ENCODE measurements around the gene AKR7A2. TPM values are rescaled to one million over a fixed set of nuclear protein-coding genes. Genes with fewer than 3 reads are reported as not detected.
A peak's percentile ranks its signal among the peaks of the same experiment; 100 is the strongest.
"Not testable (repeated sequence)": the region's sequence is repeated elsewhere in the genome, so short reads cannot be mapped to it uniquely, and the experiment has no call there.

Gene AKR7A2
- total RNA-seq, 1 donor from 2014 or later = 104 TPM

GRCh38 chr1:19307794-19308508 lies 4.0 kb downstream of the AKR7A2 start:
- DNase-seq (ENCODE audit: low spot score) = no peak

DNA sequence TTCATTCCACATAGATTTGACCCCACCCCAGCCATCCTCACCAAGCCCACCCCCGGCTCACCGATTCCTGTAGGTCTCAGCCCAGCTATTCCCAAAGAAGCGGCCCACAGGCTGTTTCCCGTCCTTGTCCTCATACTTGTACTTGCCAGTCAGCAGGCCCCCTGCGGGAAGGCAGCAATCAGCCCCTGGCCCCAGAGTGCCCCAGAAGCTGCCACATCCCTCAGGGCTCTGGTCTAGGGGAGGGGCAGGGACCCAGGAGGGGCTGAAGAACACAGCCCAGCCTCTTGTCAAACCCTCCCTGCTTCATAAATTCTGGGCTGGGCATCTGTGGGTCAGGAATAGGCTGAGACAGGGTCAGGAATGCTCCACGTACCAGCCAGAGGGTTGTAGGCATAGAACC lies 5.0 kb downstream of the AKR7A2 start:
- no peak for DNase-seq (ENCODE audit: low spot score)

DNA sequence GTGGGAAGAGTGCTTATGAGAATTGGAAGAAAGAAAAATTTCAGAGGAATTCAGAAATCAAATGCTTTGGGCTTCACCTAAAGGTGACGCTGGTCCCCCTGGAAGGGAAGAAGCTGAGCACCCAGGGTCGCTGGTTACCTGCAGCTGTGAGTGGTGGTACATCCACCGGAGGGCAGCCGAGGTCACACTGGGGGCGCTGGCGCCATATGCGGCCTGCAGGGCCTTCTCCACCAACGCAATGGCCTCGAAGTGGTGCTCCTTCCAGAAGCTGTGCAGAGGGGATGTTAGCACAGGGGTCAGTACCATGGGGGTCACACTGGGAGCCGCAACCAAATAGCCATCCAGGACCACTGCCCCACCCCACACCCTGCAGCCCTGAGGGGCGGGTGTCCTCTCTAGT lies 6.1 kb downstream of the AKR7A2 start:
- DNase-seq (ENCODE audit: low spot score) = no peak

DNA sequence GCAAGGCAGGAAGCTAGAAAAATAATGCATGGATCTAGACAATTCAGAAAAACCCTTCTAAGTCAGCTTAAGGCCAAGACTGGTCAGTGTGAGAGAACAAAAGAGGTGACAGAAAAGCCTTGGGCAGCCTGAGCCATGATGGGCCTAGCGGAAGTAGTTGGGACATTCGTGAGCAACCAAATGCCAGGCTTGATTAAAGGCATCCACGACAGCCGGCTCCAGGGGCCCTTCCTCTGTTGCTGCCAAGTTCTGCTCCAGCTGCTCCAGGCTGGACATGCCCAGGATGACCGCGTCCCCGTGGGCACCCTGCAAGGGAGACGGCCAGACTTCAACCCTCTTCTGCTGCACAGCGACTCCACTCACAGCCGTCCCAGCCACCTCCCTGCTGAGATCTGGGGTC lies 7.9 kb downstream of the AKR7A2 start:
- DNase-seq (ENCODE audit: low spot score) = not testable (repeated sequence)

GRCh38 chr1:19300211-19300610 lies 11.7 kb downstream of the AKR7A2 start:
- no peak for DNase-seq (ENCODE audit: low spot score)

- no peak for DNase-seq (ENCODE audit: low spot score)
Observed at GRCh38 chr1:19294638-19295037, 17.3 kb downstream of the AKR7A2 start.

- no peak for DNase-seq (ENCODE audit: low spot score)
Observed at GRCh38 chr1:19289244-19289643, 22.7 kb downstream of the AKR7A2 start.

DNA sequence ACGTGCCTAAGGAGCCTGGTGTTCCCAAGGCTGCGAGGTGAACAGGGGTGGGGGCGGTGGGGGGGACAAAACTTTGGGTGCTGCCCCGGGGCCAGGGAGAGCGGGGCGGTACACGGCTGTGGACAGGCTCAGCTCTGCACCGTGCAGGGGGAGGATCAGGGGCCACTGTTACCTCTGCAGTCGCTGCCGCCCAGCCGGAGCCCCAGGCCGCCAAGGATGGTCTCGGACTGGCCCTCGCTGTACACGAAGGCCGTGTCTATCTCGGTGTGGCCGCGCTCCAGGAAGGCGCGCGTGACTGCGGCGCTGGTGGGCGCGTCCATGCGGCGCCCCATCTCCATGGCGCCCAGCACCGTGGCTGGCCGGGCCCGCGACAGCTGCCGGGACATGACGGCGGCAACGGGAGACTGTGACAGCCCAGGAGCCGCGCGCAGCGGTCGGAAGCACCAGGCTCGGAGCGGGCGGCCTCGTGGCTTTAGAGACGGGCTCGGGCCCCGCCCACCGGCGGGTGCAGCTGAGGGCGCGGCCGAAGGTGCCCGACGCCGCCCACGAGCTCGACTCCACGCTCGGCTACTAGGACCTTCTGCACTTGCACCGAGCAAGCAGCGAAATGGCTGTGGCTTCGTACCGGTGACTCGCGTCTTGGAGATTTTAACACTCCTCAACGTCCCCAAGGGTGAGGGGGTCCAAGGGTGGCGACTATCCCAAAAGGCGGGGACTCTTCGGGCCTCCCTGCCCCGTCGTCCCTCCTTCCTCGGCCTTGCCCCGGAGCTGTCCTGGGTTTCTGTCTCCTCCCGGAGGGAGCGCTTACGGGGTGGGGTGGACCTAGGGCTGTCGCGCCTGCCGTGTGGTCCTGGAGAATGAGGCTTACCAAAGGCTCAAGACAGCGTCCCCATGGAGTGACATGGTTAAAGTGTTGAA lies 23.4 kb downstream of the AKR7A2 start, which contains the start of gene AKR7A3:
Gene AKR7A3, minus strand, starts transcription at position 447 of the 918 bp plus-strand sequence. Its CDS starts 61 bp downstream, at position 386.
- DNase-seq (ENCODE audit: low spot score) = peak; percentile 84

DNA sequence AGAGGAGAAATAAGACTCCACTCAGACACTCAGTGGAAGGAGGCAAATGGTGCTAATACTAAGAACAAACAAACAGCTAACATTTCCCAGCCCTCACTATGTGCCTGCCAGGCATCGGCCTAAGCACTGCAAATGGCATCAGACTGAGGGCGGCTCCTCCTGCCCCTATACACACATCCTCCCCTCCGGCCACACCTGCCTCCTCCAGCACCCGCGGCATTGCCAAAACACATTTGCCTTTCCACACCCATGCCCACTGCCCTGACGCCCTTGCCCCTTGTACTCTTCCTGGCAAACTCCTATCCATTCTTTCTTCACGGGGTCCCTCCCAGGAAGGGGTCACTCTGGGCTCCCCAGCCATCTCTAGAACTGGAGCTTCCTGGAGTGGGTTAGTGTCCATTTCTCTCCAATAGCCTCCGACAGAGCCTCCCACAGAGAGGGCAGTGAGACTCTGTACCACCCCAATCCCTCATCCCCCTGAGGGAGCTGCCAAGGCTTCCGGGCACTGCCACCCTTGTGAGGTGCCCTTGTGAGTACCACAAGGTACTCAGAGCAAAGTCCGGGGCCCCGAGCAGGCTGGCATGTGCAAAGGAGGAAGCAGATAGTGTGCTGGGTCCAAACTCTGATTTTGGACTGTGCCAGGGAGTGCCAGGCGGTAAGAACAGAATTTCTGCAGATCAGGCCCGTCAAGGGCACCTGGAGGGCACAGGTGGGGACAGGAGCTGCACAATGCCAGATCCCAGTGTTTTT lies 24.3 kb downstream of the AKR7A2 start:
- DNase-seq (ENCODE audit: low spot score) = peak; percentile 80

GRCh38 chr1:19285807-19286206 lies 26.1 kb downstream of the AKR7A2 start:
- not testable (repeated sequence) for DNase-seq (ENCODE audit: low spot score)

GRCh38 chr1:19285366-19285765 lies 26.6 kb downstream of the AKR7A2 start:
- peak; percentile 51 for DNase-seq (ENCODE audit: low spot score)

DNA sequence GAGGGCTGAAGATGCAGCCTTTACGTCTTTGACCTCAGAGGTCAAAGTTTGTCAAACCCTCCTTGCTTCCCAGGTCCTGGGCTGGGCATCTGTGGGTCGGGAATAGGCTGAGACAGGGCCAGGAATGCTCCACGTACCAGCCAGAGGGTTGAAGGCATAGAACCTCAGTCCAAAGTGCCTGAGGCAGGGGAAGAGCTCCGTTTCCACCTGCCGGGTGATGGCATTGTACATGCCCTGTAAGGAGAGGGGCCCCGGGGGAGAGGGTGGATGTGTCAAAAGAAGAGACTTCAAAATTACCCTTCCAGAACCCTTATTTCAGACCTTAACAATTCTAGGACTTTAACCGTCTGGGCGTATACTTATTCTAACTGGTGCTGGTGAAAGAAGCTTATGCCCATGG lies 27.1 kb downstream of the AKR7A2 start:
- no peak for DNase-seq (ENCODE audit: low spot score)

DNA sequence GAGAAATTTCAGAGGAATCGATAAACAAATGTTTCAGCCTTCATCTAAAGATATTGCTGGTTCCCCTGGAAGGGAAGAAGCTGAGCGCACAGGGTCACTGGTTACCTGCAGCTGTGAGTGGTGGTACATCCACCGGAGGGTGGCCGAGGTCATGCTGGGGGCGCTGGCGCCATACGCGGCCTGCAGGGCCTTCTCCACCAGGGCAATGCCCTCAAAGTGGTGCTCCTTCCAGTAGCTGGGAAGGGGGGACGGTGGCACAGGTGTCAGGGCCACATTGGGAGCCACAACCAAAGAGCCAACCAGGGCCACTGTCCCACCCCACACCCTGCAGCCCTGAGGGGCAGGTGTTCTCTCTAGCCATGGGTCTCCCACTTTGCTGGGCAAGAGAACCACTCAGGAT lies 28.1 kb downstream of the AKR7A2 start:
- DNase-seq (ENCODE audit: low spot score) = no peak

- DNase-seq (ENCODE audit: low spot score) = no peak
Observed at GRCh38 chr1:19274636-19275035, 37.3 kb downstream of the AKR7A2 start.

DNA sequence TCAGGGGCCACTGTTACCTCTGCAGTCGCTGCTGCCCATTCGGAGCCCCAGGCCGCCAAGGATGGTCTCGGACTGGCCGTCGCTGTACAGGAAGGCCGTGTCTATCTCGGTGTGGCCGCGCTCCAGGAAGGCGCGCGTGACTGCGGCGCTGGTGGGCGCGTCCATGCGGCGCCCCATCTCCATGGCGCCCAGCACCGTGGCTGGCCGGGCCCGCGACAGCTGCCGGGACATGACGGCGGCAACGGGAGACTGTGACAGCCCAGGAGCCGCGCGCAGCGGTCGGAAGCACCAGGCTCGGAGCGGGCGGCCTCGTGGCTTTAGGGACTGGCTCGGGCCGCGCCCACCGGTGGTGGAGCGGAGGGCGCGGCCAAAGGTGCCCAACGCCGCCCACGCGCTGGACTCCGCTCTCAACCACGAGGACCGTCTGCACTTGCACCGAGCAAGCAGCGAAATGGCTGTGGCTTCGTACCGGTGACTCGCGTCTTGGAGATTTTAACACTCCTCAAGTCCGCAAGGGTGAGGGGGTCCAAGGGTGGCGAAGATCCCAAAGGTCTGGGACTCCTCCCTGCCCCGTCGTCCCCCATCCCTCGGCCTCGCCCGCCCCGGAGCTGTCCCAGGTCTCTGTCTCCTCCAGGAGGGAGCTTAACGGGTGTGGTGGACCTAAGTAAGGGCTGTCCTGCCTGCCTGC lies 38.0 kb downstream of the AKR7A2 start:
- DNase-seq (ENCODE audit: low spot score) = peak; percentile 64

DNA sequence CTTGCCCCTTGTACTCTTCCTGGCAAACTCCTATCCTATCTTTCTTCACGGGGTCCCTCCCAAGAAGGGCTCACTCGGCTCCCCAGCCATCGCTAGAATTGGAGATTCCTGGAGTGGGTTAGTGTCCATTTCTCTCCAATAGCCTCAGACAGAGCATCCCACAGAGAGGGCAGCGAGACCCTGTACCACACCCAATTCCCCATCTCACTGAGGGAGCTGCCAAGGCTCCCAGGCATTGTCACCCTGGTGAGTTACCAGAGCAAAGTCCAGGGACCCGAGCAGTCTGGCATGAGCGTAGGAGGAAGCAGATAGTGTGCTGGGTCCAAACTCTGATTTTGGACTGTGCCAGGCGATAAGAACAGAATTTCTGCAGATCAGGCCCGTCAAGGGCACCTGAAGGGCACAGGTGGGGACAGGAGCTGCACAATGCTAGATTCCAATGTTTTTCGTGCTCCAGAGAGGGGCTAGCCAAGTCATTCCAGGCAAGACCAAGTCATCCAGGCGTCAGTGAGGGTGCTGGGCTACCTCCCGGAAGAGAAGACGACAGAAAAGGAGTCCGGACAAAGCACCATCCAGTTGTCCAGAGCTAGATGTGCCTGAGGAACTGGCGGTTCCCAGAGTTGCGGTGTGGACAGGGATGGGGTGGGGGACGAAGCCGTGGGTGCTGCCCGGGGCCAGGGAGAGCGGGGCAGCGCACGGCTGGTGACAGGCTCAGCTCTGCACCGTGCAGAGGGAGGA lies 38.7 kb downstream of the AKR7A2 start:
- DNase-seq (ENCODE audit: low spot score) = peak; percentile 83

GRCh38 chr1:19272064-19272463 lies 39.9 kb downstream of the AKR7A2 start:
- DNase-seq (ENCODE audit: low spot score) = no peak

DNA sequence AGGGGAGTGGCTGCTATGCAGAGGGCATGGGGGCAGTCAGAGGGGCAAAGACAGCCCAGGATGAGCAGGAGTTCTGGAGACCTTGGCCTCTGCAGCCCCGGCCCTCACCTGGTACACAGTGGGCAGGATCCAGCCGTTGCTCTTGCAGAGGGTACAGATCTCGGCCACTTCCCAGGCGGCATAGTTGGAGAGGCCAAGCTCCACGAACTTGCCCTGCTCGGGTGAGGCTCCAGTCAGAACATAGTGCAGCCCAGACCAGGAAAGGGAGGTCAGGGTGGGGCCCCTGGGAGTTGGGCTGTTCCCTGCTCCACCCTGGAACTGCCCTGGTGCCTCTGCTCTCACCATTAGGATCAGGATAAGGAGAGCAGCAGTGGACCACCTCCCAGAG lies 41.6 kb downstream of the AKR7A2 start:
- DNase-seq (ENCODE audit: low spot score) = not testable (repeated sequence)

DNA sequence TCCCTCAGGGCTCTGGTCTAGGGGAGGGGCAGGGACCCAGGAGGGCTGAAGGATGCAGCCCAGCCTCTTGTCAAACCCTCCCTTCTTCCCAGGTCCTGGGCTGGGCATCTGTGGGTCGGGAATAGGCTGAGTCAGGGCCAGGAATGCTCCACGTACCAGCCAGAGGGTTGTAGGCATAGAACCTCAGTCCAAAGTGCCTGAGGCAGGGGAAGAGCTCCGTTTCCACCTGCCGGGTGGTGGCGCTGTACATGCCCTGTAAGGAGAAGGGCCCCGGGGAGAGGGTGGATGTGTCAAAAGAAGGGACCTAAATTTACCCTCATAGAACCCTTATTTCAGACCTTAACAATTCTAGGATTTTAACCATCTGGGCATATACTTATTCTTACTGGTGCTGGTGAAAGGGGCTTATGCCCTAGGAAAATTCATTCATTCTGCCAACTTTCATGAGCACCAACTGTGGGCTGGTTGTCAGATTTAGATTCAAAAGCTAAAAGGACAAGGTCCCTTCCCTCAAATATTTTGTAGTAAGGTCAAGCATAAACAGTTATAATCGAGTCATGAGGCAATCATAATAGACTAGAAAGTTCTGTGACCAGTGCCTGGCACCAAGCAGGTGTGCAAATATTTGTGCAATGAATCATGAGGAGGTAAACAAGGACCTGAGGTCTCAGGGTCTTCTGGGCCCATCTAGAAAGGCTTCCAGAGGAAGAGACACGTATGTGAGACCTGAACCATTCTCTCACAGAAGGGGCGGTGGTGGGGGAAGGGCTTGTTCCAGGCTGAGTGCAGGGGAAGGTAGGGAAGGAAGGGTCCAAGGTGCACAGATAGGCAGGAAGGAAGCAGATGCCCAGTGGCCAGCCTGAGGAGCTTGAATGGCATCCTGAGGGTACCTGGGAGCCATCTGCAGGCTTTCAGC lies 42.3 kb downstream of the AKR7A2 start:
- not testable (repeated sequence) for DNase-seq (ENCODE audit: low spot score)

- DNase-seq (ENCODE audit: low spot score) = no peak
Observed at GRCh38 chr1:19268445-19268844, 43.5 kb downstream of the AKR7A2 start.

Measured in mucosa of gallbladder (tissue), 1 donor.